K562 (cell line): Measurements from ENCODE around the gene SH3BP4. TPM values are rescaled to one million over a fixed set of nuclear protein-coding genes. Genes with fewer than 3 reads are reported as not detected.

Experiments used
- ATAC-seq: fragments of 200-7000 bp; cut with Tn5 transposase; 3 replicates; pipeline ENCODE4 v1.9.1; 2020; ENCODE audit warnings: moderate library complexity
- BruUV-seq: library from RNA; stranded (reverse); fragments of 400-500 nt; replicated peaks from 2 replicates; lab custom pipeline; 2021; lab: Mats Ljungman, UMichigan
- CTCF ChIA-PET: fragments of 300-600 bp; formaldehyde crosslinking; extraction: SDS; loops from one replicate; lab custom pipeline; 2021; ENCODE audit warnings: low intra/inter-chr PET ratio; lab: Yijun Ruan, JAX
- POLR2A ChIA-PET: fragments of 300-600, 350-650 bp; sonication (Branson Sonifier 250); formaldehyde crosslinking; extraction: SDS; loops from one replicate; lab custom pipeline; 2021; ENCODE audit warnings: antibody characterized with exemption, inconsistent platforms; lab: Yijun Ruan, JAX
- DNase-seq, 4 experiments: peaks; one replicate each; pipeline versions ENCODE4 v3.0.0 to v3.0.0-alpha.2; 2011 to 2018; ENCODE audit warnings: low spot score in 3 of 4, mixed read lengths in 3 of 4; ENCODE audit errors: extremely low read depth in 1 of 4
- FAIRE-seq: peaks from 2 replicates; lab custom pipeline; 2011; peaks lifted over from hg19 to GRCh38; lab: Jason Lieb, UNC
- H2AFZ ChIP-seq: 2 replicates; pipeline ENCODE4 v1.6.0; 2011; ENCODE audit warnings: low read depth, low read length, control low read depth, inconsistent platforms
- H3K27ac ChIP-seq: fragments of 200-600 bp; 3 replicates; pipeline ENCODE4 v1.8.0; 2011; ENCODE audit warnings: low read depth, mild to moderate bottlenecking, control low read depth, inconsistent platforms, low read length, moderate library complexity, mixed read lengths; ENCODE audit errors: extremely low read depth
- H3K27me3 ChIP-seq, 2 experiments: fragments of 300-600 bp in 1 of 2; 2 replicates in 1 of 2; 3 replicates in 1 of 2; pipeline versions ENCODE4 v1.6.0 to v1.8.0; 2011; ENCODE audit warnings: inconsistent platforms in 2 of 2, low read length in 2 of 2, mild to moderate bottlenecking in 1 of 2, mixed read lengths in 1 of 2, moderate library complexity in 1 of 2; ENCODE audit not compliant: control insufficient read depth in 2 of 2, insufficient read depth in 2 of 2
- H3K36me3 ChIP-seq: fragments of 300-600 bp; 3 replicates; pipeline ENCODE4 v1.8.0; 2011; ENCODE audit warnings: mild to moderate bottlenecking, low read length, inconsistent platforms; ENCODE audit not compliant: control insufficient read depth, insufficient read depth
- H3K4me1 ChIP-seq, 2 experiments: fragments of 200-600 bp in 1 of 2; replicated peaks in 1 of 2; 2 replicates in 1 of 2; 3 replicates in 1 of 2; pipeline versions ENCODE4 v1.5.1 to v1.8.0; 2011; ENCODE audit warnings: inconsistent platforms in 2 of 2, low read length in 2 of 2, mild to moderate bottlenecking in 1 of 2, mixed read lengths in 1 of 2, moderate library complexity in 1 of 2; ENCODE audit not compliant: control insufficient read depth in 2 of 2, insufficient read depth in 2 of 2
- H3K4me2 ChIP-seq: 2 replicates; pipeline ENCODE4 v1.6.1; 2011; ENCODE audit warnings: low read length, control low read depth, inconsistent platforms, mixed read lengths; ENCODE audit not compliant: insufficient read depth
- H3K4me3 ChIP-seq: fragments of 200-600 bp; sonication (generic), shearing (Covaris generic); 2 replicates; pipeline ENCODE4 v1.5.1; 2016; ENCODE audit warnings: control low read depth, inconsistent platforms
- H3K79me2 ChIP-seq: fragments of 200-600 bp; 3 replicates; pipeline ENCODE4 v1.8.0; 2011; ENCODE audit warnings: low read length, inconsistent platforms; ENCODE audit not compliant: control insufficient read depth, insufficient read depth
- H3K9ac ChIP-seq, 2 experiments: 2 replicates each; pipeline versions ENCODE4 v1.6.0 to v1.6.1; 2011; ENCODE audit warnings: low read depth in 2 of 2, low read length in 2 of 2, control low read depth in 1 of 2, inconsistent platforms in 1 of 2, mild to moderate bottlenecking in 1 of 2, mixed read lengths in 1 of 2; ENCODE audit not compliant: insufficient read depth in 1 of 2
- H3K9me1 ChIP-seq: one replicate; pipeline ENCODE4 v1.6.0; 2011; ENCODE audit warnings: inconsistent platforms, mild to moderate bottlenecking, low read length, moderate library complexity; ENCODE audit not compliant: control insufficient read depth, insufficient read depth
- H3K9me3 ChIP-seq: replicated peaks from 2 replicates; pipeline ENCODE4 v1.5.1; 2011; ENCODE audit warnings: low read depth, low read length, inconsistent platforms; ENCODE audit not compliant: control insufficient read depth, insufficient read depth
- H4K20me1 ChIP-seq: replicated peaks from 2 replicates; pipeline ENCODE4 v1.6.1; 2011; ENCODE audit warnings: low read length, inconsistent platforms, mixed read lengths; ENCODE audit not compliant: control insufficient read depth, insufficient read depth
- CBX8 ChIP-seq: fragments of 200-600 bp; sonication (generic); IDR thresholded peaks from 2 replicates; pipeline ENCODE4 v1.6.1; 2012; ENCODE audit warnings: borderline replicate concordance, mixed run types, low read depth, mild to moderate bottlenecking, moderate library complexity, mixed read lengths, low read length, control low read depth, inconsistent platforms; ENCODE audit not compliant: poor library complexity, severe bottlenecking; ENCODE audit errors: extremely low read depth
- CHD7 ChIP-seq: fragments of 200-600 bp; sonication (generic); IDR thresholded peaks from one replicate; pipeline ENCODE4 v1.6.1; 2012; ENCODE audit warnings: mild to moderate bottlenecking, low read depth, low read length, inconsistent platforms
- COPS2 ChIP-seq: fragments of 450-650 bp; conservative IDR thresholded peaks from 2 replicates; pipeline ENCODE4 v1.6.1; 2016; ENCODE audit warnings: mild to moderate bottlenecking, moderate library complexity
- ELF2 ChIP-seq: fragments of 250-450 bp; sonication (Bioruptor Pico); IDR thresholded peaks from 2 replicates; pipeline ENCODE4 v1.5.0; 2021; ENCODE audit warnings: mild to moderate bottlenecking
- HLTF ChIP-seq: fragments of 450-650 bp; IDR thresholded peaks from 2 replicates; pipeline ENCODE4 v1.6.1; 2016
- NR3C1 ChIP-seq: sonication (generic); formaldehyde crosslinking; IDR thresholded peaks from 2 replicates; pipeline ENCODE4 v1.8.1; 2022; ENCODE audit warnings: missing genetic modification reagents
- OTX1 ChIP-seq: fragments of 450-650 bp; formaldehyde crosslinking; IDR thresholded peaks from 2 replicates; pipeline ENCODE4 v1.4.0; 2022; ENCODE audit warnings: mild to moderate bottlenecking
- PRMT5 ChIP-seq: sonication (generic); formaldehyde crosslinking; IDR thresholded peaks from 2 replicates; pipeline ENCODE4 v1.5.0; 2020; ENCODE audit warnings: missing genetic modification reagents
- SAP30 ChIP-seq: fragments of 200-600 bp; sonication (generic); IDR thresholded peaks from 2 replicates; pipeline ENCODE4 v1.6.1; 2012; ENCODE audit warnings: borderline replicate concordance, low read depth, mild to moderate bottlenecking, moderate library complexity, low read length, control low read depth, inconsistent platforms; ENCODE audit not compliant: insufficient read depth, poor library complexity, severe bottlenecking
- WGBS: fragments of 100-300 bp; shearing (Covaris generic); methylation state at CpG from one replicate; pipeline ENCODE4 v1.1.6; 2016; ENCODE audit warnings: low coverage, mixed read lengths; ENCODE audit not compliant: insufficient coverage; ENCODE audit errors: missing lambda C conversion rate; 5-methylcytosine and 5-hydroxymethylcytosine counted together
- in situ Hi-C: fragments of 300-500 bp; cut with MboI; formaldehyde crosslinking; loops from 4 replicates; pipeline ENCODE4 v1.15.0; 2018; ENCODE audit warnings: inconsistent platforms, mixed read lengths
- intact Hi-C: fragments of 100-400 bp; cut with micrococcal nuclease; formaldehyde crosslinking; loops from 2 replicates; pipeline ENCODE4 v1.14.2; 2022
- polyA plus RNA-seq, 8 experiments: library from polyadenylated mRNA; depleted of rRNA in 4 of 8; stranded (reverse) in 5 of 8; unstranded in 3 of 8; fragments of >200 nt; fragmentation: Nextera tagmentation in 2 of 8; fragmentation: Illumina TruSeq in 1 of 8; extraction: Ambion mirVana in 2 of 8; extraction: Trizol in 1 of 8; gene quantifications; 2 replicates each; pipeline versions ENCODE4 v1.2.1 to v1.2.3, GENCODE V29; 2011 to 2014; ENCODE audit warnings: inconsistent platforms in 1 of 8, missing spikeins in 1 of 8
- total RNA-seq, 7 experiments: library from RNA; depleted of rRNA in 6 of 7; stranded (reverse); fragments of >200 nt in 6 of 7; fragmentation: Illumina TruSeq in 2 of 7; extraction: Trizol in 2 of 7; gene quantifications; 2 replicates each; pipeline versions ENCODE4 v1.2.1 to v1.2.3, GENCODE V29; 2011 to 2021; ENCODE audit warnings: low replicate concordance in 1 of 7

The SH3BP4 gene
- total and polyA plus RNA-seq, 9 of the 15 experiments (the other 6 are each of a cell fraction or from before 2014, with no cell fraction given) = 0.03 to 0.28 (median 0.27) TPM; not detected in 6

- ChIA-PET POLR2A (no interaction called here), CTCF (no interaction called here)
- H3K9ac ChIP-seq = no peak overlapping the region
- in situ Hi-C loops = no loop called here
- FAIRE-seq (no peak), DNase-seq (no peak), ATAC-seq (no peak)
- intact Hi-C loops = no loop called here
- H3K9me1 ChIP-seq = no peaks in the 10 kb centered on the region
- H3K4me2 ChIP-seq = no peak overlapping the region
- no peak overlapping the region for H3K4me3 ChIP-seq
- WGBS = 0% methylated on average over 30 of the region's 30 CpGs
- no peaks in the 10 kb centered on the region for H3K36me3 ChIP-seq
- H3K27ac ChIP-seq = no peak overlapping the region
- H3K27me3 ChIP-seq = peaks cover 2 to 44% of the 10 kb centered on the region in 2 experiments; a peak in 3 of 5 replicates
- no TSS peak for BruUV-seq
- no peak overlapping the region for H2AFZ ChIP-seq
- H4K20me1 ChIP-seq = no peaks in the 10 kb centered on the region
- no peaks in the 10 kb centered on the region for H3K9me3 ChIP-seq
- no peaks in the 10 kb centered on the region for H3K4me1 ChIP-seq
- H3K79me2 ChIP-seq = no peaks in the 10 kb centered on the region
- TF ChIP-seq PRMT5 = no peak
- no peak for TF ChIP-seq ELF2 (CRISPR knock-in tag)
- no peak for TF ChIP-seq SAP30
- TF ChIP-seq COPS2 = no peak
- TF ChIP-seq OTX1 (CRISPR knock-in tag) = no peak
- no peak for TF ChIP-seq CBX8
- TF ChIP-seq HLTF = no peak
- TF ChIP-seq CHD7 = no peak
- TF ChIP-seq NR3C1 (CRISPR knock-in tag) = no peak
Measured at GRCh38 chr2:234974501-234975385, 22.9 kb downstream of the SH3BP4 start.
